HEK293 (cell line): Measurements from ENCODE around the gene MGMT.

Source experiments
- CTCF ChIA-PET: fragments of 350-600 bp; formaldehyde crosslinking; extraction: SDS; loops from one replicate; lab custom pipeline; 2021; ENCODE audit warnings: antibody characterized with exemption; lab: Yijun Ruan, JAX
- POLR2A ChIA-PET: fragments of 300-600 bp; formaldehyde crosslinking; extraction: SDS; loops from one replicate; lab custom pipeline; 2020; ENCODE audit warnings: antibody characterized with exemption, inconsistent platforms; lab: Yijun Ruan, JAX
- H3K27ac ChIP-seq: fragments of 200-500 bp; sonication (Bioruptor generic); 2 replicates; pipeline ENCODE4 v1.5.1; 2014; ENCODE audit warnings: low read depth, low read length, control low read depth, inconsistent platforms; ENCODE audit errors: extremely low read depth
- H3K36me3 ChIP-seq, 2 experiments: fragments of 200-500 bp in 1 of 2; sonication (Bioruptor generic) in 1 of 2; 1 replicate in 1 of 2; 2 replicates in 1 of 2; pipeline ENCODE4 v1.5.1; 2014 to 2017; ENCODE audit warnings: inconsistent platforms in 2 of 2, low read length in 2 of 2; ENCODE audit not compliant: control insufficient read depth in 2 of 2, insufficient read depth in 1 of 2
- H3K4me1 ChIP-seq: fragments of 200-500 bp; sonication (Bioruptor generic); 2 replicates; pipeline ENCODE4 v1.5.1; 2014; ENCODE audit warnings: mild to moderate bottlenecking, low read length, inconsistent platforms; ENCODE audit not compliant: control insufficient read depth, insufficient read depth
- H3K4me3 ChIP-seq: 2 replicates; pipeline ENCODE4 v1.5.1; 2011; ENCODE audit warnings: low read depth, mild to moderate bottlenecking, control low read depth, low read length, moderate library complexity
- H3K9me3 ChIP-seq: fragments of 200-500 bp; sonication (Bioruptor generic); 2 replicates; pipeline ENCODE4 v1.5.1; 2014; ENCODE audit warnings: low read depth, low read length, inconsistent platforms; ENCODE audit not compliant: control insufficient read depth, insufficient read depth
- EGR2 ChIP-seq: fragments of 450-650 bp; formaldehyde crosslinking; IDR thresholded peaks from 2 replicates; pipeline ENCODE4 v1.5.1; 2016; ENCODE audit warnings: low read depth, missing biosample characterization, missing genetic modification characterization
- ELK4 ChIP-seq: IDR thresholded peaks from 2 replicates; pipeline ENCODE4 v1.6.1; 2011; ENCODE audit warnings: mild to moderate bottlenecking, low read depth, low read length, borderline replicate concordance
- KLF7 ChIP-seq: fragments of 450-650 bp; formaldehyde crosslinking; IDR thresholded peaks from 2 replicates; pipeline ENCODE4 v1.5.1; 2016; ENCODE audit warnings: missing biosample characterization, missing genetic modification characterization, borderline replicate concordance
- PBX3 ChIP-seq: sonication (generic); formaldehyde crosslinking; IDR thresholded peaks from 2 replicates; pipeline ENCODE4 v1.8.1; 2022; ENCODE audit warnings: mild to moderate bottlenecking, moderate library complexity, missing genetic modification reagents
- PRDM1 ChIP-seq: fragments of 450-650 bp; formaldehyde crosslinking; IDR thresholded peaks from 2 replicates; pipeline ENCODE4; 2016; ENCODE audit warnings: missing biosample characterization, missing genetic modification characterization
- ZBTB10 ChIP-seq: fragments of 450-650 bp; formaldehyde crosslinking; IDR thresholded peaks from 2 replicates; pipeline ENCODE4 v1.5.1; 2016; ENCODE audit warnings: missing biosample characterization, missing genetic modification characterization
- ZBTB11 ChIP-seq: fragments of 450-650 bp; formaldehyde crosslinking; conservative IDR thresholded peaks from 2 replicates; pipeline ENCODE4 v1.5.1; 2016; ENCODE audit warnings: low read depth, missing biosample characterization, missing genetic modification characterization
- ZNF174 ChIP-seq: fragments of 450-650 bp; formaldehyde crosslinking; IDR thresholded peaks from 2 replicates; pipeline ENCODE4 v1.5.0; 2017; ENCODE audit warnings: missing biosample characterization, mild to moderate bottlenecking, missing genetic modification characterization
- ZNF202 ChIP-seq: fragments of 450-650 bp; formaldehyde crosslinking; IDR thresholded peaks from 2 replicates; pipeline ENCODE4 v1.5.1; 2016; ENCODE audit warnings: missing biosample characterization, missing genetic modification characterization, borderline replicate concordance
- ZNF266 ChIP-seq: fragments of 450-650 bp; formaldehyde crosslinking; IDR thresholded peaks from 2 replicates; pipeline ENCODE4 v1.5.1; 2016; ENCODE audit warnings: missing biosample characterization, missing genetic modification characterization, low read depth
- ZNF274 ChIP-seq, 2 experiments: fragments of 200-500 bp in 1 of 2; fragments of 450-650 bp in 1 of 2; sonication (Bioruptor generic) in 1 of 2; formaldehyde crosslinking in 1 of 2; IDR thresholded peaks; 2 replicates each; pipeline versions ENCODE4 v1.5.1 to v1.6.1; 2014 to 2016; ENCODE audit warnings: borderline replicate concordance in 1 of 2, inconsistent platforms in 1 of 2, low read length in 1 of 2, missing biosample characterization in 1 of 2, missing genetic modification characterization in 1 of 2
- ZNF324 ChIP-seq: fragments of 450-650 bp; formaldehyde crosslinking; IDR thresholded peaks from 2 replicates; pipeline ENCODE4 v1.5.1; 2016; ENCODE audit warnings: missing biosample characterization, missing genetic modification characterization
- ZNF350 ChIP-seq: fragments of 450-650 bp; formaldehyde crosslinking; IDR thresholded peaks from 2 replicates; pipeline ENCODE4 v1.5.0; 2017; ENCODE audit warnings: missing biosample characterization, mild to moderate bottlenecking, missing genetic modification characterization
- ZNF658 ChIP-seq: fragments of 450-650 bp; formaldehyde crosslinking; IDR thresholded peaks from 2 replicates; pipeline ENCODE4; 2016; ENCODE audit warnings: missing biosample characterization, missing genetic modification characterization
- ZNF660 ChIP-seq: fragments of 450-650 bp; IDR thresholded peaks from 2 replicates; pipeline ENCODE4 v1.5.1; 2018; ENCODE audit warnings: missing biosample characterization, mild to moderate bottlenecking, missing genetic modification characterization
- ZNF677 ChIP-seq: fragments of 450-650 bp; IDR thresholded peaks from 2 replicates; pipeline ENCODE4 v1.5.0; 2018; ENCODE audit warnings: missing biosample characterization, mild to moderate bottlenecking, missing genetic modification characterization, moderate library complexity
- ZNF76 ChIP-seq: fragments of 450-650 bp; formaldehyde crosslinking; IDR thresholded peaks from 2 replicates; pipeline ENCODE4; 2016; ENCODE audit warnings: low read depth, missing biosample characterization, missing genetic modification characterization, borderline replicate concordance
- ZSCAN16 ChIP-seq: fragments of 450-650 bp; formaldehyde crosslinking; IDR thresholded peaks from 2 replicates; pipeline ENCODE4 v1.5.1; 2016; ENCODE audit warnings: missing biosample characterization, missing genetic modification characterization
- ZSCAN5A ChIP-seq: fragments of 450-650 bp; formaldehyde crosslinking; IDR thresholded peaks from 2 replicates; pipeline ENCODE4 v1.5.1; 2016; ENCODE audit warnings: missing biosample characterization, missing genetic modification characterization

Gene MGMT

DNA sequence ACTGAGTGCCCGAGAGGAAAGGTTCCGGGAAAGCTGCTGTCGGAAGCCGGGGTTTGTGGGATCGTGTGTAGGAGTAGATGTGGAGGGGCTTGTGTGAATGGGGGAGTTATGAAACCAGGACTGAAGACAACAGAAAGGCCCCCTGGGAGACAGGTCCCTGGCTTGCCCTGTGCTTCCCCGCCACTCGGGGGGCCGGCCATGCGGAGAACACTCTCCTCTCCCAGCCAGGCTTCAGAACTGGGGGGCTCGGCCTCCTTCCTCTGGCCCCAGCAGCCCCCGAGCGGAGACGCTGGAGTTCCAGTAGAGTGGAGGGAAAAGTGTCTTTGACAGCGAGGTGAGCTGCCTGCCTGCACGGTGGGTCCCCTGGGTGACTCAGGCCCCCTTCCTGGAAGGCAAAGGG lies 185.0 kb downstream of the MGMT start:
- Histone ChIP-seq H3K4me3 (no peak overlapping the region), H3K9me3 (no peaks in the 10 kb centered on the region), H3K36me3 (no peaks in the 10 kb centered on the region), H3K27ac (no peak overlapping the region), H3K4me1 (no peaks in the 10 kb centered on the region; the same call in 1 of the 2 replicates)
- TF ChIP-seq KLF7 (tag by site-specific recombination), result no peak
- TF ChIP-seq ELK4, result no peak
- no peak for TF ChIP-seq ZNF324
- TF ChIP-seq ZNF660, result no peak
- no peak for TF ChIP-seq ZNF274 (IDR thresholded peaks at IDR 0.05; ENCODE audit: low read length)
- TF ChIP-seq ZNF274 (tag by site-specific recombination; IDR thresholded peaks at IDR 0.05; ENCODE audit: borderline replicate concordance), result no peak
- no peak for TF ChIP-seq ZNF202 (tag by site-specific recombination)
- TF ChIP-seq ZBTB10, result no peak
- TF ChIP-seq PBX3 (CRISPR knock-in tag), result no peak
- no peak for TF ChIP-seq PRDM1 (tag by site-specific recombination)
- TF ChIP-seq EGR2 (tag by site-specific recombination), result no peak
- TF ChIP-seq ZBTB11 (tag by site-specific recombination), result no peak
- no peak for TF ChIP-seq ZNF658 (tag by site-specific recombination)
- TF ChIP-seq ZNF677, result no peak
- no peak for TF ChIP-seq ZNF76 (tag by site-specific recombination)
- TF ChIP-seq ZSCAN5A, result no peak
- TF ChIP-seq ZSCAN16, result no peak
- no peak for TF ChIP-seq ZNF174 (tag by site-specific recombination)
- no peak for TF ChIP-seq ZNF266 (tag by site-specific recombination)
- no peak for TF ChIP-seq ZNF350 (tag by site-specific recombination)
- CTCF ChIA-PET, result no interaction called here
- POLR2A ChIA-PET, result no interaction called here
